Measurements from ENCODE around the gene TMX1.

The TMX1 gene

DNA sequence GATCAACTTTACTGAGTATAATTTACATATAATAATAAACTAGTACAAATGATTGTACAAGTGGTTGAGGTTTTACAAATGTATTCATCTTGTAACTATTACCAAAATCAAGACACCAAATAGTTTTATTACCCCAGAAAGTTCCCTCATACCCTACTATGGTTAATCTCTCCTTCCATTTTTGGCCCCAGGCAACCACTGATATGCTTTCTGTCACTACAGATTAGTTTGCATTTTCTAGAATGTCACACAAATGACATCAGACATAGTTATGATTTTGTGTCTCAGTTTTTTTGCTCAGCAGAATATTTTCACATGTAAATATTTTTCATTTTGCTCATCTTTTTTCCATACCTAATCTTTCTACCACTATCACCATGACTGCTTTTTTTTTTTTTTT lies 49.1 kb downstream of the TMX1 start:
- Histone ChIP-seq H3K36me3 (ENCODE audit: insufficient read depth, low read length) (no peaks in the 10 kb centered on the region), H3K4me1 (ENCODE audit: insufficient read depth, low read length) (peaks cover 4% of the 10 kb centered on the region), H3K27me3 (ENCODE audit: insufficient read depth, low read length) (no peaks in the 10 kb centered on the region), H3K4me3 (ENCODE audit: low read length) (no peak overlapping the region), H3K9me3 (ENCODE audit: low read length) (no peaks in the 10 kb centered on the region), H2AFZ (ENCODE audit: low read depth, low read length) (no peak overlapping the region)

- Histone ChIP-seq H3K4me3 (ENCODE audit: low read length) (no peak overlapping the region), H3K27me3 (ENCODE audit: insufficient read depth, low read length) (no peaks in the 10 kb centered on the region), H3K36me3 (ENCODE audit: insufficient read depth, low read length) (no peaks in the 10 kb centered on the region), H3K9me3 (ENCODE audit: low read length) (no peaks in the 10 kb centered on the region), H3K4me1 (ENCODE audit: insufficient read depth, low read length) (peaks cover 4% of the 10 kb centered on the region), H2AFZ (ENCODE audit: low read depth, low read length) (no peak overlapping the region)
These were observed 50.1 kb downstream of the TMX1 start for GRCh38 chr14:51290132-51290531.

DNA sequence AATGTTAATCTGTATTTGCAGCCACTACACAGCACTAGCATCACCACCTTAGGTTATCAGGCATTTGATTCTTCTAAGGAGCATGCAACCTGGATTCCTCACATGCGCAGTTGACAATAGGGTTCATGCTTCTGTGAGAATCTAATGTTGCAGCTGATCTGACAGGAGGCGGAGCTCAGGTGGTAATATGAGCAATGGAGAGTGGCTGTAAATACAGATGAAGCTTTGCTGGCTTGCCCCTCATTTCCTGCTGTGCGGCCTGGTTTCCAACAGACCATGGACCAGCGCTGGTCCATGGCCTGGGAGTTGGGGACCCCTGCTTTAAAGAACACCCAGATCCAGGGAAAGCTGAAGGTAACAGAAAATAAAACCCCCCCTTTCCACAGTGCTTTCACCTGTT lies 51.0 kb downstream of the TMX1 start:
- no peaks in the 10 kb centered on the region for H3K9me3 ChIP-seq (ENCODE audit: low read length)
- H3K4me1 ChIP-seq (ENCODE audit: insufficient read depth, low read length), result peaks cover 4% of the 10 kb centered on the region
- no peaks in the 10 kb centered on the region for H3K27me3 ChIP-seq (ENCODE audit: insufficient read depth, low read length)
- no peaks in the 10 kb centered on the region for H3K36me3 ChIP-seq (ENCODE audit: insufficient read depth, low read length)
- H2AFZ ChIP-seq (ENCODE audit: low read depth, low read length), result no peak overlapping the region
- no peak overlapping the region for H3K4me3 ChIP-seq (ENCODE audit: low read length)

DNA sequence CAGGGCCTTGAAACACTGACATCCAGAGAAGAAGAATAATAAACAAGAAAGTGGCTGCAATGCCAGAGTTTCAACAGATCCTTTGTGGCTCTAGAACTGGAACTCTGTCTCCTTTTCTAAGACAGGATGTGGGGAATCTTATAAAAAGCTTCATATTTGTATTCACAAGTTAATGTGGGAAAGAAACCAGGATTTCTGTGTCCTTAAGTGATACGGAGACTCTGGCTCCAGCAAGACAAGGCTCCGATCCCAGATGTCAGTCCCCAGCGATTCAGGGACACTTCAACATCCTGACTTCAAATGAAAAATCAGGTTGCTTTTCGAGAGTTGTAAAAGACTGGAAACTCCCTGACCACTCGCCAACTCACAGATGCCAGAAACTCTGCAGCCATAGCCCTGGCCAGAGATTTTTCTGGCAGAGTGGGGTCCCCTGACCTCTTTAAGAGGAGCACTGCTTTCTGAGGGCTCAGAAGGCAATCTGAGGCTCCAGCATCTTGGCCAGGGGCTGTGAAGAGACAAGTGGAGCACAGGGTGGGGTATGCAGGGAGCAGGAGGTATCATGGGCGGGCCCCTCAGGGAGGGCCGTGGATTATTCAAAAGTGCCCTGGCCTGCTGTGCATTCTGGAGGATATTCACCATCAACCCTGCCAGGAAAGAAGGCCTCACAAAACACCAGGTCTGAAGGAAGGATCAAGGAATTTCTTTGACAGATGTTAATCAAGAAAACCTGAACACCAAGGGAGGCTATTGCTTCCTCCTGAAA lies 53.3 kb downstream of the TMX1 start:
- Histone ChIP-seq H3K4me3 (ENCODE audit: low read length) (no peak overlapping the region), H3K27me3 (ENCODE audit: insufficient read depth, low read length) (no peaks in the 10 kb centered on the region), H3K4me1 (ENCODE audit: insufficient read depth, low read length) (peaks cover 4% of the 10 kb centered on the region), H3K36me3 (ENCODE audit: insufficient read depth, low read length) (no peaks in the 10 kb centered on the region), H2AFZ (ENCODE audit: low read depth, low read length) (no peak overlapping the region), H3K9me3 (ENCODE audit: low read length) (no peaks in the 10 kb centered on the region)

DNA sequence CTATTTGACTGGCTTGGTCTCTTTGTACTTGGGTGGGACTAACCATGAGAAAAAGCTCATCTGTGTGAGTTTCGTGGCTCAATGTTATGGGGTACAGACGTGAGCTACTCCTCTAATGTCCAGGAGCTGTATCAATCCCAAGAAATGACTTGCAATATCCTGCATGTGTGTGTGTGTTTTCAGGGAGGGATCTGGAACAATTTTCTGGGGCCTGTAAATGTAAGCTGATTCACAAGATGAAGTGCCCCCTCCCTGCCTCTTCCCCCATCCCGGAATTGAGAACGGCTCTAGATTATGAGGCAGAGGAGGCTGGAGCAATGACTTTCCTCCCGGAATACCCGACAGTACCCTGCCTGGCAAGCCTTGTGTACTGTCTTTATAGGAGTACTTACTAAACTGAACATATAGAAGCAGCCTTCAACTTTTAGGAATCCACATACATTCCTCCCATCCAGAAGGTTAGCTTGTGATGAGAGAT lies 53.9 kb downstream of the TMX1 start:
- Histone ChIP-seq H3K27me3 (ENCODE audit: insufficient read depth, low read length) (no peaks in the 10 kb centered on the region), H3K36me3 (ENCODE audit: insufficient read depth, low read length) (no peaks in the 10 kb centered on the region), H3K4me1 (ENCODE audit: insufficient read depth, low read length) (peaks cover 4% of the 10 kb centered on the region), H3K4me3 (ENCODE audit: low read length) (no peak overlapping the region), H3K9me3 (ENCODE audit: low read length) (no peaks in the 10 kb centered on the region), H2AFZ (ENCODE audit: low read depth, low read length) (no peak overlapping the region)

DNA sequence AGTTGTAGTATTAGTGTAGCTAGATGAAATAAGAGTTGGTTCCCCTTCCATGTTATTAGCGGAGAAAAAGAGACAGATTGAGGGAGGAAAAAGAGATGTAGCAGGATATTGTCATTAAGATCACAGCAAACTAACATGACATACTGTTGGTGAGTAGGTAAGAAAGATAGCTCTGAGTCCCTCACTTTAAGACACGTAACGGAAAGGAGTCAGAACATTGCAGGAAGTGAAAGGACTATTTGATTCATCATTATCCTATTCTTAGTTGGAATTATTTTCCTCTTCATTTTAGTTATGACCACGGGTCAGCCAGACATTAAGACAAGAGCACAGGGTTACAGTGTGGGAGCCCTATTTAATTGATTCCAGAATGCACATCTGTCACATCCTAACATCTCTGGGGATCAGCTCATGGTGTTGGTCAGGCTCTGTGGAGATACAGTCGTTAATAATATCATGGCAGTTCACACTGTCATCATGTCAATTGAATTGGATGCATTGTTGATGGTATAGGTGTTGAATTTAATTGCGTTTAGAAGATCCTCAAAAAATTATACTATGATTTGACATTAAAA lies 55.0 kb downstream of the TMX1 start:
- H3K4me3 ChIP-seq (ENCODE audit: low read length), result no peak overlapping the region
- no peaks in the 10 kb centered on the region for H3K36me3 ChIP-seq (ENCODE audit: insufficient read depth, low read length)
- H3K4me1 ChIP-seq (ENCODE audit: insufficient read depth, low read length), result peaks cover 4% of the 10 kb centered on the region
- no peak overlapping the region for H2AFZ ChIP-seq (ENCODE audit: low read depth, low read length)
- H3K27me3 ChIP-seq (ENCODE audit: insufficient read depth, low read length), result no peaks in the 10 kb centered on the region
- H3K9me3 ChIP-seq (ENCODE audit: low read length), result no peaks in the 10 kb centered on the region

DNA sequence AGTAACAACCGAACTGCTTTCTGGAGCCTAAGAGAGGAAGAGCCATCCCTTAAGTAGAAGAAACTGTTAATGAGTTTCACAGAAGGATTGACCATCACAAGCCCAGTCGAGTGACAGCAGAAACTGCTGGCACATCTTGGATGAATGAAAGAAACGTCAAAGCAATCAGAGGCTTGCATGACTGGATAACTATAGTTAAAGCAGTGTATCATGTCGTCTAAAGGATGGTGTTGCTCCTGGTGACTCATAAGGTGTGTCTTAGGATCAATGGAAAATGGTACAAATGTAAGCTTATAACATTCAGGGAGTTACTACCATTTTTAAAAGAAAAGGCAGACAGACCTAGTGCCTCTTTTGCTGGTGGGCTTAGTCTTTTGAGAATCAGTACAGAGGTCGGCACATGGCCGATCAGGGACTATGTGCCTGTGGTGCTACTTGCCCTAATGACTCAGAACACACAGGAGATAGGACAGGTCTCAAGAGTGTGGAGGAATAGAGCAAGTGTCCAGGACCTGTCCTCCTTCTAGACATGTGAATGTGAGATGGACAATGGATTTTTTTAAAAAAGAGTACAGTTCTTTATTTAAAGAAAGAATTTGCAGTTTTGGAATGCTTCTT lies 55.7 kb downstream of the TMX1 start:
- H3K9me3 ChIP-seq (ENCODE audit: low read length), result no peaks in the 10 kb centered on the region
- H3K4me3 ChIP-seq (ENCODE audit: low read length), result no peak overlapping the region
- H2AFZ ChIP-seq (ENCODE audit: low read depth, low read length), result no peak overlapping the region
- no peaks in the 10 kb centered on the region for H3K36me3 ChIP-seq (ENCODE audit: insufficient read depth, low read length)
- peaks cover 4% of the 10 kb centered on the region for H3K4me1 ChIP-seq (ENCODE audit: insufficient read depth, low read length)
- no peaks in the 10 kb centered on the region for H3K27me3 ChIP-seq (ENCODE audit: insufficient read depth, low read length)

- Histone ChIP-seq H3K27me3 (ENCODE audit: insufficient read depth, low read length) (no peaks in the 10 kb centered on the region), H3K4me3 (ENCODE audit: low read length) (no peak overlapping the region), H2AFZ (ENCODE audit: low read depth, low read length) (no peak overlapping the region), H3K9me3 (ENCODE audit: low read length) (no peaks in the 10 kb centered on the region), H3K4me1 (ENCODE audit: insufficient read depth, low read length) (peaks cover 7% of the 10 kb centered on the region), H3K36me3 (ENCODE audit: insufficient read depth, low read length) (no peaks in the 10 kb centered on the region)
These were observed 57.0 kb downstream of the TMX1 start for GRCh38 chr14:51297066-51297465.

GRCh38 chr14:51298895-51299294 lies 58.8 kb downstream of the TMX1 start:
- Histone ChIP-seq H3K36me3 (ENCODE audit: insufficient read depth, low read length) (no peaks in the 10 kb centered on the region), H3K4me3 (ENCODE audit: low read length) (no peak overlapping the region), H3K27me3 (ENCODE audit: insufficient read depth, low read length) (no peaks in the 10 kb centered on the region), H3K9me3 (ENCODE audit: low read length) (no peaks in the 10 kb centered on the region), H2AFZ (ENCODE audit: low read depth, low read length) (no peak overlapping the region), H3K4me1 (ENCODE audit: insufficient read depth, low read length) (peaks cover 11% of the 10 kb centered on the region)

GRCh38 chr14:51302295-51303030 lies 62.4 kb downstream of the TMX1 start:
- Histone ChIP-seq H3K4me3 (ENCODE audit: low read length) (no peak overlapping the region), H3K9me3 (ENCODE audit: low read length) (no peaks in the 10 kb centered on the region), H3K27me3 (ENCODE audit: insufficient read depth, low read length) (no peaks in the 10 kb centered on the region), H3K4me1 (ENCODE audit: insufficient read depth, low read length) (peaks cover 21% of the 10 kb centered on the region), H3K36me3 (ENCODE audit: insufficient read depth, low read length) (no peaks in the 10 kb centered on the region), H2AFZ (ENCODE audit: low read depth, low read length) (no peak overlapping the region)

GRCh38 chr14:51304438-51304837 lies 64.4 kb downstream of the TMX1 start:
- peaks cover 21% of the 10 kb centered on the region for H3K4me1 ChIP-seq (ENCODE audit: insufficient read depth, low read length)
- no peaks in the 10 kb centered on the region for H3K27me3 ChIP-seq (ENCODE audit: insufficient read depth, low read length)
- H3K9me3 ChIP-seq (ENCODE audit: low read length), result no peaks in the 10 kb centered on the region
- H3K36me3 ChIP-seq (ENCODE audit: insufficient read depth, low read length), result no peaks in the 10 kb centered on the region
- H2AFZ ChIP-seq (ENCODE audit: low read depth, low read length), result peak overlapping the region; percentile 42
- no peak overlapping the region for H3K4me3 ChIP-seq (ENCODE audit: low read length)

DNA sequence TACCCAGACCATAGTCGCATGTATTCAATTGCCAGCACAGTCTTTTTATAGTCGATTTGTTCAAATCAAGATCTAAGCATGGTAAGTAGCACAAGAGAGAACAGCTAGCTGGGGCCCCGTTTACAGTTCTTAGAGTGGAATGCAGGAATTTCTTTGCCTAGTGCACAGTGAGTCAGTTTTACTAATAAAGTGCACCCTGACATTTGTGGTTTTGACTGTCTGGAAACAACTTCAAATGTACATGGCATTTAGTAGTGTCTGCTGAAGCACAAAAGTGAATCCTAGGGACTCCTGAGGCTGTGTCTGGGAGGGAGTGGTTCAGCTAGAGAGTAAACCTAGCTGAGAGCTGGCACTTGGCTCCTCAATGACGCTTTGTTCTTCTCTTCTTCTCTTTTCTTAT lies 64.9 kb downstream of the TMX1 start:
- H2AFZ ChIP-seq (ENCODE audit: low read depth, low read length), result no peak overlapping the region
- H3K27me3 ChIP-seq (ENCODE audit: insufficient read depth, low read length), result no peaks in the 10 kb centered on the region
- no peaks in the 10 kb centered on the region for H3K9me3 ChIP-seq (ENCODE audit: low read length)
- H3K4me3 ChIP-seq (ENCODE audit: low read length), result no peak overlapping the region
- no peaks in the 10 kb centered on the region for H3K36me3 ChIP-seq (ENCODE audit: insufficient read depth, low read length)
- peaks cover 21% of the 10 kb centered on the region for H3K4me1 ChIP-seq (ENCODE audit: insufficient read depth, low read length)

- no peaks in the 10 kb centered on the region for H3K27me3 ChIP-seq (ENCODE audit: insufficient read depth, low read length)
- no peak overlapping the region for H3K4me3 ChIP-seq (ENCODE audit: low read length)
- no peaks in the 10 kb centered on the region for H3K36me3 ChIP-seq (ENCODE audit: insufficient read depth, low read length)
- no peaks in the 10 kb centered on the region for H3K9me3 ChIP-seq (ENCODE audit: low read length)
- H3K4me1 ChIP-seq (ENCODE audit: insufficient read depth, low read length), result peaks cover 21% of the 10 kb centered on the region
- H2AFZ ChIP-seq (ENCODE audit: low read depth, low read length), result no peak overlapping the region
These were observed 65.7 kb downstream of the TMX1 start for GRCh38 chr14:51305751-51306150.

All from neuron (in vitro differentiated cells).